IPS-NIHi7 (cell line): Measurements from ENCODE around the gene PNPLA4.

ENCODE experiments used
- DNase-seq: peaks from one replicate; pipeline ENCODE4 v3.0.0; 2012; ENCODE audit warnings: mixed read lengths; ENCODE audit errors: extremely low spot score

The PNPLA4 gene

GRCh38 chrX:7927259-7928167 is at the start of gene PNPLA4:
Gene PNPLA4 (minus strand): TSS chrX:7927413. CDS start chrX:7926119, 1,294 bp downstream.
- peak; percentile 74 for DNase-seq

- no peak for DNase-seq
Measured at GRCh38 chrX:7972586-7972985, 45.4 kb upstream of the PNPLA4 start.

- no peak for DNase-seq
Measured at GRCh38 chrX:7970428-7970827, 43.2 kb upstream of the PNPLA4 start.

GRCh38 chrX:7965436-7965835 is 38.2 kb upstream of the PNPLA4 start:
- no peak for DNase-seq

- no peak for DNase-seq
Measured at GRCh38 chrX:7960246-7960645, 33.0 kb upstream of the PNPLA4 start.

GRCh38 chrX:7953446-7953845 is 26.2 kb upstream of the PNPLA4 start:
- no peak for DNase-seq

GRCh38 chrX:7950865-7951264 is 23.7 kb upstream of the PNPLA4 start:
- DNase-seq = no peak

- no peak for DNase-seq
Measured at GRCh38 chrX:7948483-7948882, 21.3 kb upstream of the PNPLA4 start.

- peak; percentile 17 for DNase-seq
Measured at GRCh38 chrX:7946960-7947359, 19.7 kb upstream of the PNPLA4 start.

- DNase-seq = no peak
Measured at GRCh38 chrX:7943600-7944245, 16.5 kb upstream of the PNPLA4 start.

- DNase-seq = peak; percentile 25
Measured at GRCh38 chrX:7941390-7942042, 14.3 kb upstream of the PNPLA4 start.

GRCh38 chrX:7934026-7934425 is 6.8 kb upstream of the PNPLA4 start:
- no peak for DNase-seq

- no peak for DNase-seq
Measured at GRCh38 chrX:7926914-7927258, 327 bp downstream of the PNPLA4 start.

- no peak for DNase-seq
Measured at GRCh38 chrX:7926501-7926900, 712 bp downstream of the PNPLA4 start.

GRCh38 chrX:7925867-7926472 is 1.2 kb downstream of the PNPLA4 start:
- peak; percentile 80 for DNase-seq

GRCh38 chrX:7921750-7922149 is 5.5 kb downstream of the PNPLA4 start:
- no peak for DNase-seq

- no peak for DNase-seq
Measured at GRCh38 chrX:7908821-7909220, 18.4 kb downstream of the PNPLA4 start.

GRCh38 chrX:7904562-7904961 is 22.7 kb downstream of the PNPLA4 start:
- no peak for DNase-seq

- DNase-seq = no peak
Measured at GRCh38 chrX:7891928-7892327, 35.3 kb downstream of the PNPLA4 start.

- no peak for DNase-seq
Measured at GRCh38 chrX:7889680-7890079, 37.5 kb downstream of the PNPLA4 start.

GRCh38 chrX:7889135-7889534 is 38.1 kb downstream of the PNPLA4 start:
- DNase-seq = no peak

- no peak for DNase-seq
Measured at GRCh38 chrX:7876957-7877356, 50.3 kb downstream of the PNPLA4 start.
